ENCODE results near the gene PCBP3. TPM values are rescaled to one million over a fixed set of nuclear protein-coding genes. Genes with fewer than 3 reads are reported as not detected.

Gene PCBP3
- total RNA-seq, 1 donor from 2014 or later = not detected

GRCh38 chr21:45941338-45941710 is 297.8 kb downstream of the PCBP3 start:
- TF ChIP-seq CTCF (conservative IDR thresholded peaks at IDR 0.05; ENCODE audit: low read depth, low read length) = no peak
- DNase-seq (ENCODE audit: low read depth) = no peak
- no peak overlapping the region for H3K4me3 ChIP-seq (ENCODE audit: low read depth, low read length)

- no peak for TF ChIP-seq CTCF (conservative IDR thresholded peaks at IDR 0.05; ENCODE audit: low read depth, low read length)
- no peak overlapping the region for H3K4me3 ChIP-seq (ENCODE audit: low read depth, low read length)
- DNase-seq (ENCODE audit: low read depth) = no peak
These were observed 298.4 kb downstream of the PCBP3 start for GRCh38 chr21:45941717-45942546.

GRCh38 chr21:45942755-45943629 is 299.5 kb downstream of the PCBP3 start:
- H3K4me3 ChIP-seq (ENCODE audit: low read depth, low read length) = no peak overlapping the region
- DNase-seq (ENCODE audit: low read depth) = no peak

GRCh38 chr21:45943630-45944540 is 300.4 kb downstream of the PCBP3 start:
- no peak for TF ChIP-seq CTCF (conservative IDR thresholded peaks at IDR 0.05; ENCODE audit: low read depth, low read length)
- no peak for DNase-seq (ENCODE audit: low read depth)
- H3K4me3 ChIP-seq (ENCODE audit: low read depth, low read length) = no peak overlapping the region

More at GRCh38 chr21:45942755-45943629, 299.5 kb downstream of the PCBP3 start:
- TF ChIP-seq CTCF (conservative IDR thresholded peaks at IDR 0.05; ENCODE audit: low read depth, low read length) = no peak

DNA sequence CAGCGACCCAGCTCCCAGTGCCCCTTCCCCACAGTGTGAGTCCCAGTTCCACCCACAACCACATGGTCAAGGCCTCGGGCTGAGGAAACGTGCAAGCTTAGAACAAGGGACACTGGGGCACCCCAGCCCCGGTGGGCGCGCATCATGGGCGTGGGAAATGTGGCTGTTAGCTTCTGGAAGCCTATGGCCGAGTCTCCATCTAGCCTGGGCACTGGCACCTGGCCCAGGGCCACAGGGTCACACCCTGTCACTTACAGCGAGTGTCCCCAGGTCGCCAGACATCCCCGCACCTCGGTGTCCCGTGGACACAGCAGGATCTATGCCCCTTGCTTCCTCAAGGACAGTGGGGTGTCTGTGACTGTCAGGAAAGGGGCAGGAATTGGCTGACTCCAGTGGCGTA is 301.1 kb downstream of the PCBP3 start:
- no peak for TF ChIP-seq CTCF (conservative IDR thresholded peaks at IDR 0.05; ENCODE audit: low read depth, low read length)
- H3K4me3 ChIP-seq (ENCODE audit: low read depth, low read length) = no peak overlapping the region
- DNase-seq (ENCODE audit: low read depth) = no peak

GRCh38 chr21:45945066-45945867 is 301.7 kb downstream of the PCBP3 start:
- DNase-seq (ENCODE audit: low read depth) = no peak
- no peak overlapping the region for H3K4me3 ChIP-seq (ENCODE audit: low read depth, low read length)
- no peak for TF ChIP-seq CTCF (conservative IDR thresholded peaks at IDR 0.05; ENCODE audit: low read depth, low read length)
